ENCODE data around the gene ACADVL. TPM values are rescaled to one million over a fixed set of nuclear protein-coding genes. Genes with fewer than 3 reads are reported as not detected.

ACADVL gene
- total RNA-seq, 2 donors from 2014 or later, result 444 to 567 TPM

GRCh38 chr17:7260151-7260550 lies 40.4 kb downstream of the ACADVL start:
- DNase-seq (ENCODE audit: low spot score), result no peak
- intact Hi-C loops (cut with DNase I), result no loop called here

GRCh38 chr17:7260651-7261378 lies 41.1 kb downstream of the ACADVL start:
- intact Hi-C loops (cut with DNase I), result no loop called here
- DNase-seq (ENCODE audit: low spot score), result no peak

- DNase-seq (ENCODE audit: low spot score), result no peak
- intact Hi-C loops (cut with DNase I), result no loop called here
These were observed 41.8 kb downstream of the ACADVL start for GRCh38 chr17:7261379-7262191.

- intact Hi-C loops (cut with DNase I), result no loop called here
- DNase-seq (ENCODE audit: low spot score), result no peak
These were observed 42.6 kb downstream of the ACADVL start, which contains the start of gene CLDN7 for GRCh38 chr17:7262192-7262934. CLDN7 (minus strand) TSS chr17:7262478; CDS start chr17:7262043, 435 bp downstream.

GRCh38 chr17:7262935-7263800 lies 43.4 kb downstream of the ACADVL start:
- no peak for DNase-seq (ENCODE audit: low spot score)
- intact Hi-C loops (cut with DNase I), result no loop called here

- DNase-seq (ENCODE audit: low spot score), result no peak
- intact Hi-C loops (cut with DNase I), result no loop called here
These were observed 44.0 kb downstream of the ACADVL start for GRCh38 chr17:7263801-7264078.

GRCh38 chr17:7266784-7267183 lies 47.0 kb downstream of the ACADVL start:
- intact Hi-C loops (cut with DNase I), result no loop called here
- DNase-seq (ENCODE audit: low spot score), result no peak

Small RNA genes lying within 50 kb of the gene (microRNA-seq; reads per million reads assigned to microRNA genes)
- 879 to 1,238 reads per million in 2 donors for gene MIR324 (ENCODE audit: borderline microRNAs expressed in 2 of 2)

Other genes starting within 250 kb of the ACADVL start
- gene ALOX12, start 223.9 kb upstream of the ACADVL start, total RNA-seq, result under 1 TPM in 1 of 2 donors, not detected in 1; 0.14 TPM
- 100 to 1,000 TPM; 153 to 154 TPM for gene RNASEK, start 207.3 kb upstream of the ACADVL start, total RNA-seq
- 10 to 100 TPM; 21.2 to 29.7 TPM for gene BCL6B, start 196.9 kb upstream of the ACADVL start, total RNA-seq
- gene SLC16A13, start 183.9 kb upstream of the ACADVL start, total RNA-seq, result 1 to 10 TPM; 1.5 to 1.6 TPM
- 1 to 10 TPM in 1 of 2 donors, under 1 TPM in 1; 0.52 to 1.3 TPM for gene SLC16A11, start 175.8 kb upstream of the ACADVL start, total RNA-seq
- gene CLEC10A, start 139.7 kb upstream of the ACADVL start, total RNA-seq, result 10 to 100 TPM in 1 of 2 donors, 1 to 10 TPM in 1; 5.9 to 13.9 TPM
- 1 to 10 TPM in 1 of 2 donors, under 1 TPM in 1; 0.90 to 1.3 TPM for gene ASGR2, start 105.1 kb upstream of the ACADVL start, total RNA-seq
- 1 to 10 TPM; 1.2 to 2.2 TPM for gene ASGR1, start 40.6 kb upstream of the ACADVL start, total RNA-seq
- 10 to 100 TPM; 20.8 to 21.2 TPM for gene DLG4, start 102 bp upstream of the ACADVL start, total RNA-seq
- gene DVL2, start 14.6 kb downstream of the ACADVL start, total RNA-seq, result 10 to 100 TPM; 21.9 to 26.7 TPM
- gene PHF23, start 19.5 kb downstream of the ACADVL start, total RNA-seq, result 10 to 100 TPM; 20.4 to 27.5 TPM
- 100 to 1,000 TPM; 341 to 405 TPM for gene GABARAP, start 22.5 kb downstream of the ACADVL start, total RNA-seq
- gene CTDNEP1, start 31.8 kb downstream of the ACADVL start, total RNA-seq, result 10 to 100 TPM; 79.5 to 89.2 TPM
- 10 to 100 TPM; 36.5 to 40.0 TPM for gene ELP5, start 32.3 kb downstream of the ACADVL start, total RNA-seq
- 1 to 10 TPM; 1.6 to 4.4 TPM for gene CLDN7, start 42.5 kb downstream of the ACADVL start, total RNA-seq
- 10 to 100 TPM; 13.5 to 21.3 TPM for gene SLC2A4, start 61.8 kb downstream of the ACADVL start, total RNA-seq
- gene YBX2, start 74.7 kb downstream of the ACADVL start, total RNA-seq, result 1 to 10 TPM; 1.7 to 1.8 TPM
- gene EIF5A, start 87.7 kb downstream of the ACADVL start, total RNA-seq, result 100 to 1,000 TPM; 275 to 328 TPM
- gene GPS2, start 95.4 kb downstream of the ACADVL start, total RNA-seq, result 10 to 100 TPM; 47.0 to 47.9 TPM
- gene NEURL4, start 109.4 kb downstream of the ACADVL start, total RNA-seq, result 10 to 100 TPM; 20.0 to 22.8 TPM
- gene ACAP1, start 116.6 kb downstream of the ACADVL start, total RNA-seq, result 10 to 100 TPM; 11.9 to 15.2 TPM
- 10 to 100 TPM in 1 of 2 donors, 1 to 10 TPM in 1; 8.8 to 10.0 TPM for gene KCTD11, start 132.2 kb downstream of the ACADVL start, total RNA-seq
- not detected for gene TMEM95, start 135.2 kb downstream of the ACADVL start, total RNA-seq
- gene TNK1, start 161.2 kb downstream of the ACADVL start, total RNA-seq, result 1 to 10 TPM; 1.6 to 1.8 TPM
- 10 to 100 TPM; 31.8 to 37.6 TPM for gene PLSCR3, start 174.6 kb downstream of the ACADVL start, total RNA-seq
- 10 to 100 TPM; 39.3 to 65.5 TPM for gene TMEM256, start 184.2 kb downstream of the ACADVL start, total RNA-seq
- gene NLGN2, start 187.9 kb downstream of the ACADVL start, total RNA-seq, result 10 to 100 TPM; 31.6 to 34.2 TPM
- gene SPEM1, start 200.4 kb downstream of the ACADVL start, total RNA-seq, result not detected
- not detected for gene SPEM2, start 205.7 kb downstream of the ACADVL start, total RNA-seq
- gene SPEM3, start 208.9 kb downstream of the ACADVL start, total RNA-seq, result not detected
- 1 to 10 TPM; 1.8 to 3.0 TPM for gene TMEM102, start 215.5 kb downstream of the ACADVL start, total RNA-seq
- 1 to 10 TPM; 2.7 to 3.8 TPM for gene FGF11, start 219.6 kb downstream of the ACADVL start, total RNA-seq
- gene CHRNB1, start 225.1 kb downstream of the ACADVL start, total RNA-seq, result 10 to 100 TPM in 1 of 2 donors, 1 to 10 TPM in 1; 7.8 to 10.5 TPM

Data from posterior vena cava (tissue), 2 donors.